HCT116 (cell line): Measurements from ENCODE around the gene PAX5. TPM values are rescaled to one million over a fixed set of nuclear protein-coding genes. Genes with fewer than 3 reads are reported as not detected.

Experiments
- ATAC-seq: fragments of 200-7000 bp; cut with Tn5 transposase; 2 replicates; pipeline ENCODE4 v1.9.1; 2020; ENCODE audit warnings: mild to moderate bottlenecking, moderate library complexity
- BruUV-seq: library from RNA; stranded (reverse); fragments of 400-500 nt; replicated peaks from 2 replicates; lab custom pipeline; 2021; lab: Mats Ljungman, UMichigan
- CTCF ChIA-PET: fragments of 300-600 bp; sonication (Branson Sonifier 250); formaldehyde crosslinking; loops from one replicate; lab custom pipeline; 2021; ENCODE audit warnings: antibody characterized with exemption; lab: Charles Lee
- POLR2A ChIA-PET: fragments of 300-600, 350-600 bp; sonication (Branson Sonifier 250); formaldehyde crosslinking; loops from one replicate; lab custom pipeline; 2021; ENCODE audit warnings: antibody characterized with exemption; lab: Charles Lee
- RAD21 ChIA-PET, 2 experiments: fragments of 300-600 bp; sonication (Branson Sonifier 250); formaldehyde crosslinking; loops; one replicate each; lab custom pipeline; 2023; ENCODE audit warnings: low total read pairs in 2 of 2; ENCODE audit not compliant: uncharacterized antibody in 2 of 2, unreplicated experiment in 2 of 2, low non-redundant PET in 1 of 2; lab: Charles Lee
- DNase-seq: peaks from one replicate; pipeline ENCODE4 v3.0.0-alpha.2; 2010; ENCODE audit warnings: low read depth, low spot score
- H2AFZ ChIP-seq: fragments of 200-600 bp; shearing (Covaris generic), sonication (generic); 2 replicates; pipeline ENCODE4 v1.6.1; 2017; ENCODE audit warnings: low read depth, mixed run types, mixed read lengths, antibody characterized with exemption, low read length; ENCODE audit not compliant: poor library complexity, severe bottlenecking
- H3K27ac ChIP-seq: 2 replicates; pipeline ENCODE4 v1.5.1; 2012; ENCODE audit warnings: low read depth, low read length
- H3K27me3 ChIP-seq: fragments of 200-600 bp; sonication (generic); 2 replicates; pipeline ENCODE4 v1.6.1; 2016; ENCODE audit warnings: mixed run types, low read length, mixed read lengths; ENCODE audit not compliant: insufficient read depth
- H3K36me3 ChIP-seq, 2 experiments: fragments of 200-500 bp in 1 of 2; fragments of 200-600 bp in 1 of 2; sonication (Bioruptor generic) in 1 of 2; sonication (generic) in 1 of 2; 2 replicates each; pipeline versions ENCODE4 v1.5.1 to v1.6.1; 2014 to 2016; ENCODE audit warnings: low read length in 2 of 2, inconsistent platforms in 1 of 2, mixed read lengths in 1 of 2, mixed run types in 1 of 2; ENCODE audit not compliant: insufficient read depth in 2 of 2, control insufficient read depth in 1 of 2
- H3K4me1 ChIP-seq, 2 experiments: fragments of 200-600 bp in 1 of 2; sonication (generic) in 1 of 2; 2 replicates each; pipeline versions ENCODE4 v1.5.1 to v1.6.1; 2012 to 2017; ENCODE audit warnings: low read length in 2 of 2, inconsistent platforms in 1 of 2, mild to moderate bottlenecking in 1 of 2, mixed read lengths in 1 of 2, mixed run types in 1 of 2, moderate library complexity in 1 of 2; ENCODE audit not compliant: insufficient read depth in 2 of 2, control insufficient read depth in 1 of 2
- H3K4me2 ChIP-seq: fragments of 200-600 bp; sonication (generic); 2 replicates; pipeline ENCODE4 v1.6.1; 2017; ENCODE audit warnings: mixed run types, low read length, mixed read lengths
- H3K4me3 ChIP-seq, 2 experiments: fragments of 200-600 bp in 1 of 2; sonication (generic) in 1 of 2; replicated peaks in 1 of 2; 2 replicates each; pipeline ENCODE4 v1.5.1; 2011 to 2016; ENCODE audit warnings: low read length in 2 of 2, control low read depth in 1 of 2, low read depth in 1 of 2, mild to moderate bottlenecking in 1 of 2, mixed read lengths in 1 of 2, mixed run types in 1 of 2
- H3K79me2 ChIP-seq: fragments of 200-600 bp; sonication (generic); 2 replicates; pipeline ENCODE4 v1.6.1; 2017; ENCODE audit warnings: mild to moderate bottlenecking, mixed run types, low read length, moderate library complexity, mixed read lengths; ENCODE audit not compliant: insufficient read depth
- H3K9ac ChIP-seq: fragments of 200-600 bp; sonication (generic); 2 replicates; pipeline ENCODE4 v1.6.1; 2016; ENCODE audit warnings: low read length, mixed read lengths
- H3K9me2 ChIP-seq: fragments of 200-600 bp; sonication (generic), shearing (Covaris generic); 2 replicates; pipeline ENCODE4 v1.6.1; 2017; ENCODE audit warnings: mixed run types, mild to moderate bottlenecking, moderate library complexity; ENCODE audit not compliant: insufficient read depth
- H3K9me3 ChIP-seq, 2 experiments: fragments of 200-500 bp in 1 of 2; fragments of 200-600 bp in 1 of 2; sonication (Bioruptor generic) in 1 of 2; sonication (generic) in 1 of 2; 2 replicates each; pipeline ENCODE4 v1.6.1; 2014 to 2017; ENCODE audit warnings: low read length in 2 of 2, mixed read lengths in 2 of 2, inconsistent platforms in 1 of 2, low read depth in 1 of 2, mild to moderate bottlenecking in 1 of 2, mixed run types in 1 of 2, moderate library complexity in 1 of 2; ENCODE audit not compliant: control insufficient read depth in 1 of 2, insufficient read depth in 1 of 2
- H4K20me1 ChIP-seq: fragments of 200-600 bp; sonication (generic), shearing (Covaris generic); 2 replicates; pipeline ENCODE4 v1.6.1; 2017; ENCODE audit warnings: mixed run types, mild to moderate bottlenecking, moderate library complexity; ENCODE audit not compliant: insufficient read depth
- ATF3 ChIP-seq: IDR thresholded peaks from 2 replicates; pipeline ENCODE4 v1.6.1; 2012
- CBX3 ChIP-seq: IDR thresholded peaks from 2 replicates; pipeline ENCODE4 v1.6.1; 2012; ENCODE audit warnings: low read depth
- EGR1 ChIP-seq: IDR thresholded peaks from 2 replicates; pipeline ENCODE4 v1.6.1; 2012; ENCODE audit warnings: low read depth
- ELF1 ChIP-seq: IDR thresholded peaks from 2 replicates; pipeline ENCODE4 v1.6.1; 2012; ENCODE audit warnings: low read depth, borderline replicate concordance
- EZH2phosphoT487 ChIP-seq: fragments of 200-600 bp; IDR thresholded peaks from 2 replicates; pipeline ENCODE4 v1.6.1; 2018; ENCODE audit warnings: antibody characterized with exemption, borderline replicate concordance
- POLR2A ChIP-seq: IDR thresholded peaks from 2 replicates; pipeline ENCODE4 v1.7.0; 2011; ENCODE audit warnings: borderline replicate concordance; ENCODE audit not compliant: insufficient read depth, insufficient read length; ENCODE audit errors: extremely low read depth
- POLR2AphosphoS5 ChIP-seq: IDR thresholded peaks from 2 replicates; pipeline ENCODE4 v1.6.1; 2011; ENCODE audit warnings: mild to moderate bottlenecking, low read depth, low read length, moderate library complexity
- RAD21 ChIP-seq: IDR thresholded peaks from 2 replicates; pipeline ENCODE4 v1.6.1; 2012; ENCODE audit warnings: low read depth, mild to moderate bottlenecking
- REST ChIP-seq: IDR thresholded peaks from 2 replicates; pipeline ENCODE4 v1.6.1; 2012; ENCODE audit warnings: low read depth
- SP1 ChIP-seq: IDR thresholded peaks from 2 replicates; pipeline ENCODE4 v1.6.1; 2012; ENCODE audit warnings: low read depth
- SRF ChIP-seq: IDR thresholded peaks from 2 replicates; pipeline ENCODE4 v1.6.1; 2012; ENCODE audit warnings: low read depth
- TCF7L2 ChIP-seq: IDR thresholded peaks from 2 replicates; pipeline ENCODE4 v1.7.0; 2011; ENCODE audit warnings: borderline replicate concordance, inconsistent platforms; ENCODE audit not compliant: insufficient read depth, insufficient read length; ENCODE audit errors: extremely low read depth
- YY1 ChIP-seq: IDR thresholded peaks from 2 replicates; pipeline ENCODE4 v1.6.1; 2011; ENCODE audit warnings: low read length, low read depth, moderate library complexity, mild to moderate bottlenecking; ENCODE audit not compliant: insufficient replicate concordance; ENCODE audit errors: extremely low read depth
- ZFX ChIP-seq: fragments of 450-650 bp; IDR thresholded peaks from 2 replicates; pipeline ENCODE4 v1.6.1; 2017
- ZNF274 ChIP-seq: fragments of 200-500 bp; sonication (Bioruptor generic); IDR thresholded peaks from 2 replicates; pipeline ENCODE4 v1.6.1; 2014; ENCODE audit warnings: mild to moderate bottlenecking, low read depth, low read length, inconsistent platforms
- intact Hi-C: fragments of 100-400 bp; cut with micrococcal nuclease; formaldehyde crosslinking; loops from 2 replicates; pipeline ENCODE4 v1.10.0; 2022
- total RNA-seq: library from RNA; stranded (reverse); gene quantifications from one replicate; pipeline ENCODE4 v1.2.1, GENCODE V29; 2021; ENCODE audit not compliant: unreplicated experiment
- TF ChIP-seq, protein P1 (sequence below), 3 experiments: fragments of 200-600 bp in 1 of 3; sonication (generic) in 1 of 3; IDR thresholded peaks in 2 of 3; conservative IDR thresholded peaks in 1 of 3; 2 replicates each; pipeline ENCODE4 v1.5.1; 2012 to 2017; ENCODE audit warnings: low read depth in 2 of 3, low read length in 2 of 3, antibody characterized with exemption in 1 of 3, borderline replicate concordance in 1 of 3, control low read depth in 1 of 3, mild to moderate bottlenecking in 1 of 3, mixed read lengths in 1 of 3, mixed run types in 1 of 3, moderate library complexity in 1 of 3; ENCODE audit not compliant: insufficient read depth in 1 of 3
- TF ChIP-seq, protein P2 (sequence below): IDR thresholded peaks from 2 replicates; pipeline ENCODE4 v1.6.1; 2012
- TF ChIP-seq, protein P3 (sequence below): IDR thresholded peaks from 2 replicates; pipeline ENCODE4 v1.6.1; 2011; ENCODE audit warnings: mild to moderate bottlenecking, low read length, moderate library complexity; ENCODE audit not compliant: insufficient replicate concordance; ENCODE audit errors: extremely low read depth

PAX5 gene
- total RNA-seq, 1 experiment from 2014 or later: 0.17 TPM

- H3K4me3 ChIP-seq: no peak overlapping the region
- intact Hi-C loops: no loop called here
- RAD21 ChIA-PET: no interaction called here
- no peaks in the 10 kb centered on the region for H3K9me2 ChIP-seq
- H4K20me1 ChIP-seq: no peaks in the 10 kb centered on the region
- H2AFZ ChIP-seq: no peak overlapping the region
- TF ChIP-seq RAD21: no peak
- TF ChIP-seq EZH2phosphoT487: no peak
- no peak for TF ChIP-seq POLR2AphosphoS5
- no peak for TF ChIP-seq POLR2A
- TF ChIP-seq SP1: no peak
- TF ChIP-seq, protein P1, sequence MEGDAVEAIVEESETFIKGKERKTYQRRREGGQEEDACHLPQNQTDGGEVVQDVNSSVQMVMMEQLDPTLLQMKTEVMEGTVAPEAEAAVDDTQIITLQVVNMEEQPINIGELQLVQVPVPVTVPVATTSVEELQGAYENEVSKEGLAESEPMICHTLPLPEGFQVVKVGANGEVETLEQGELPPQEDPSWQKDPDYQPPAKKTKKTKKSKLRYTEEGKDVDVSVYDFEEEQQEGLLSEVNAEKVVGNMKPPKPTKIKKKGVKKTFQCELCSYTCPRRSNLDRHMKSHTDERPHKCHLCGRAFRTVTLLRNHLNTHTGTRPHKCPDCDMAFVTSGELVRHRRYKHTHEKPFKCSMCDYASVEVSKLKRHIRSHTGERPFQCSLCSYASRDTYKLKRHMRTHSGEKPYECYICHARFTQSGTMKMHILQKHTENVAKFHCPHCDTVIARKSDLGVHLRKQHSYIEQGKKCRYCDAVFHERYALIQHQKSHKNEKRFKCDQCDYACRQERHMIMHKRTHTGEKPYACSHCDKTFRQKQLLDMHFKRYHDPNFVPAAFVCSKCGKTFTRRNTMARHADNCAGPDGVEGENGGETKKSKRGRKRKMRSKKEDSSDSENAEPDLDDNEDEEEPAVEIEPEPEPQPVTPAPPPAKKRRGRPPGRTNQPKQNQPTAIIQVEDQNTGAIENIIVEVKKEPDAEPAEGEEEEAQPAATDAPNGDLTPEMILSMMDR (IDR thresholded peaks at IDR 0.05 in 2 of 3, conservative IDR thresholded peaks at IDR 0.05 in 1 of 3; ENCODE audit: borderline replicate concordance in 1 of 3, insufficient read depth in 1 of 3, low read depth in 2 of 3, low read length in 2 of 3): no peak
- TF ChIP-seq ZNF274: no peak
- TF ChIP-seq, protein P2, sequence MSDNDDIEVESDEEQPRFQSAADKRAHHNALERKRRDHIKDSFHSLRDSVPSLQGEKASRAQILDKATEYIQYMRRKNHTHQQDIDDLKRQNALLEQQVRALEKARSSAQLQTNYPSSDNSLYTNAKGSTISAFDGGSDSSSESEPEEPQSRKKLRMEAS: no peak
- no peak for TF ChIP-seq YY1
- no peak for TF ChIP-seq EGR1
- TF ChIP-seq REST: no peak
- TF ChIP-seq, protein P3, sequence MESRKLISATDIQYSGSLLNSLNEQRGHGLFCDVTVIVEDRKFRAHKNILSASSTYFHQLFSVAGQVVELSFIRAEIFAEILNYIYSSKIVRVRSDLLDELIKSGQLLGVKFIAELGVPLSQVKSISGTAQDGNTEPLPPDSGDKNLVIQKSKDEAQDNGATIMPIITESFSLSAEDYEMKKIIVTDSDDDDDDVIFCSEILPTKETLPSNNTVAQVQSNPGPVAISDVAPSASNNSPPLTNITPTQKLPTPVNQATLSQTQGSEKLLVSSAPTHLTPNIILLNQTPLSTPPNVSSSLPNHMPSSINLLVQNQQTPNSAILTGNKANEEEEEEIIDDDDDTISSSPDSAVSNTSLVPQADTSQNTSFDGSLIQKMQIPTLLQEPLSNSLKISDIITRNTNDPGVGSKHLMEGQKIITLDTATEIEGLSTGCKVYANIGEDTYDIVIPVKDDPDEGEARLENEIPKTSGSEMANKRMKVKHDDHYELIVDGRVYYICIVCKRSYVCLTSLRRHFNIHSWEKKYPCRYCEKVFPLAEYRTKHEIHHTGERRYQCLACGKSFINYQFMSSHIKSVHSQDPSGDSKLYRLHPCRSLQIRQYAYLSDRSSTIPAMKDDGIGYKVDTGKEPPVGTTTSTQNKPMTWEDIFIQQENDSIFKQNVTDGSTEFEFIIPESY: no peak
- no peak for TF ChIP-seq ELF1
- TF ChIP-seq ATF3: no peak
- no peak for TF ChIP-seq TCF7L2
- TF ChIP-seq SRF: no peak
- no peak for TF ChIP-seq CBX3
- TF ChIP-seq ZFX: no peak
- BruUV-seq: no TSS peak
- peaks cover 26% of the 10 kb centered on the region for H3K27me3 ChIP-seq
- no peak overlapping the region for H3K9ac ChIP-seq
- H3K79me2 ChIP-seq: no peaks in the 10 kb centered on the region
- H3K27ac ChIP-seq: no peak overlapping the region
- no peak for ATAC-seq
- H3K36me3 ChIP-seq: no peaks in the 10 kb centered on the region
- H3K4me2 ChIP-seq: no peak overlapping the region
- POLR2A ChIA-PET: no interaction called here
- no peak for DNase-seq
- no peaks in the 10 kb centered on the region for H3K9me3 ChIP-seq
- no peaks in the 10 kb centered on the region for H3K4me1 ChIP-seq
- CTCF ChIA-PET: no interaction called here
Observed at GRCh38 chr9:37001459-37001858, 32.6 kb downstream of the PAX5 start.
